Measurements from ENCODE around the gene CORO2A. TPM values are rescaled to one million over a fixed set of nuclear protein-coding genes. Genes with fewer than 3 reads are reported as not detected.

Gene CORO2A
- total RNA-seq, 2 donors from 2014 or later, result 31.2 to 45.3 TPM

DNA sequence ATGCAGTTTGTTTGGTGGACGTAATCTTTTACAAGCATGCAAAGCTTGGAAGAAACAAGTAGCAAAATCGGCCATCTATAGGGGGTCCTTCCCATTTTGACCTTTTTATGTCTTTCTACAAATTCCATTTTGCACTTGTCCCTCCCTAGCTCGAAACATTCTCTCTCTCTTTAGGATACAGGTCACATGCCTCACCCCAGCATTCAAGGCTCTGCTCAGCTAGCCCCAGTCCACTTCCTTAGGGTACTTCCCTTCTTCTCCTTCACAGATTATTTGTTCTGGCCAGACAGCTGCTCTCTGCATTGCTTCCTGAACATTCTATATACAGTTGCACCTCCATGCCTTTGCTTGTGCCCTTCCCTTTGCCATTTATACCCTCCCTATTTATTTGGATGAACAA lies 41.7 kb downstream of the CORO2A start:
- Histone ChIP-seq H3K27ac (peak overlapping the region in 1 of 2 donors; percentile 15), H3K4me3 (no peak overlapping the region), H3K36me3 (no peaks in the 10 kb centered on the region), H3K9me3 (no peaks in the 10 kb centered on the region), H3K27me3 (replicated peaks; ENCODE audit: insufficient read depth) (no peaks in the 10 kb centered on the region), H3K4me1 (replicated peaks) (peaks cover 8% of the 10 kb centered on the region)
- no peak for DNase-seq (ENCODE audit: low spot score)
- no peak for TF ChIP-seq POLR2AphosphoS5 (IDR thresholded peaks at IDR 0.05)
- intact Hi-C loops (cut with DNase I), result no loop called here
- WGBS, result 81% methylated on average over 3 of the region's 3 CpGs

DNA sequence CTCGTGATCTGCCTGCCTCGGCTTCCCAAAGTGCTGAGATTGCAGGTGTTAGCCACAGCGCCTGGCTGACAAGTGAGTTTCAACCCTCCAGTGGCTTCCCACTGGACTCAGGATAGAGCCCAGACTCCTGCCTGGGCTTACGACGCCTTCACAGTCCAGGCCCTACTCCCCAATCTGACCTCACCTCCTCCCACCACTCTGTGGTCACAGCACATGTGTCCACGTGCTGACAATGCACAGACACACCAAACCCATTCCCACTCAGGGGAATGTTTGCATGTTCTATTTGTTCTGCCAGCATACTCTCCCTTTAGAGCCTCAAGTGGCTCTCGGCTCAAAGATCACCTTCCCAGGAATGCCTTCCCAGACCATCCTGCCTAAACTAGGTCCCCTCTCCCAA lies 42.3 kb downstream of the CORO2A start:
- Histone ChIP-seq H3K27ac (peak overlapping the region in 1 of 2 donors; percentile 17), H3K9me3 (no peaks in the 10 kb centered on the region), H3K27me3 (replicated peaks; ENCODE audit: insufficient read depth) (no peaks in the 10 kb centered on the region), H3K4me3 (no peak overlapping the region), H3K4me1 (replicated peaks) (peaks cover 11% of the 10 kb centered on the region), H3K36me3 (no peaks in the 10 kb centered on the region)
- WGBS, result 82% methylated on average over 7 of the region's 7 CpGs
- intact Hi-C loops (cut with DNase I), result no loop called here
- DNase-seq (ENCODE audit: low spot score), result no peak
- TF ChIP-seq POLR2AphosphoS5 (IDR thresholded peaks at IDR 0.05) (no peak), POLR2A (IDR thresholded peaks at IDR 0.05) (no peak), CTCF (IDR thresholded peaks at IDR 0.05) (no peak)

- no peaks in the 10 kb centered on the region for H3K27me3 ChIP-seq (replicated peaks; ENCODE audit: insufficient read depth)
- peaks cover 11% of the 10 kb centered on the region for H3K4me1 ChIP-seq (replicated peaks)
- no peak overlapping the region for H3K4me3 ChIP-seq
- intact Hi-C loops (cut with DNase I), result no loop called here
- WGBS, result 54% methylated on average over 3 of the region's 3 CpGs
- DNase-seq (ENCODE audit: low spot score), result no peak
- no peak overlapping the region for H3K27ac ChIP-seq
- TF ChIP-seq POLR2A (IDR thresholded peaks at IDR 0.05), result no peak
- H3K36me3 ChIP-seq, result no peaks in the 10 kb centered on the region
- H3K9me3 ChIP-seq, result no peaks in the 10 kb centered on the region
Observed at GRCh38 chr9:98149422-98149821, 43.0 kb downstream of the CORO2A start.

DNA sequence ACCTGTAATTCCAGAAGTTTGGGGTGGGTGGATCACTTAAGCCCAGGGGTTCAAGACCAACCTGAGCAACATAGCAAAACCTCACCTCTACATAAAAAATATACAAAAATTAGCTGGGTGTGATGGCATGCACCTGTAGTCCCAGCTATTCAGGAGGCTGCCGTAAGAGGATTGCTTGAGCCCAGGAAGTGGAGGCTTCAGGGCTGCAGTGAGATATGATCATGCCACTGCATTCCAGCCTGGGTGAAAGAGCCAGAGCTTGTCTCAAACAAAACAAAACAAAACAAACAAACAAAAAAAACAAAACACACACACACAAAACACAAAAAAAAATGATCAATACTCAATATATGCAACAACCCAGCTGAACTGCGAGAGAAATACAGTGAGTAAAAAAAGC lies 44.0 kb downstream of the CORO2A start:
- Histone ChIP-seq H3K36me3 (no peaks in the 10 kb centered on the region), H3K27me3 (replicated peaks; ENCODE audit: insufficient read depth) (no peaks in the 10 kb centered on the region), H3K4me1 (replicated peaks) (peaks cover 11% of the 10 kb centered on the region), H3K4me3 (no peak overlapping the region), H3K27ac (no peak overlapping the region), H3K9me3 (no peaks in the 10 kb centered on the region)
- WGBS, result 86% methylated on average over 2 of the region's 2 CpGs
- intact Hi-C loops (cut with DNase I), result no loop called here
- no peak for DNase-seq (ENCODE audit: low spot score)
- TF ChIP-seq POLR2AphosphoS5 (IDR thresholded peaks at IDR 0.05) (no peak), POLR2A (IDR thresholded peaks at IDR 0.05) (no peak)

DNA sequence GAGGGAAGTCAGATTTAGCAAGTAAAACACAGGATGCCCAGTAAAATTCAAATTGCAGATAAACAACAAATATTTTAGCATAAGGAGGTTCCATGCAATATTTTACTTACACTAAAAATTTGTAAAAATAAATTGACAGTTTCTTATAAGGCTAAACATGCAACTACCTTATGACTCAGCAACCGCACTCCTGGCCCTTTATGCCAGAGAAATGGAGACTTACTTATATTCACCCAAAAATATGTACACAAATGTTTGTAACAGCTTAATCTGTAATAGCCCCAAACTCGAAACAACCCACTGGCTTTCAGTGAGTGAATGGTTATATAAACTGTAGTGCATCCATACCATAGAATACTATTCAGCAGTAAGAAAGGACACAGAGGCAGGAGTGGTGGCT lies 44.9 kb downstream of the CORO2A start:
- intact Hi-C loops (cut with DNase I), result no loop called here
- no peak overlapping the region for H3K4me3 ChIP-seq
- no peaks in the 10 kb centered on the region for H3K9me3 ChIP-seq
- H3K36me3 ChIP-seq, result no peaks in the 10 kb centered on the region
- peak overlapping the region; percentile 80 to 86 for H3K27ac ChIP-seq
- H3K27me3 ChIP-seq (replicated peaks; ENCODE audit: insufficient read depth), result no peaks in the 10 kb centered on the region
- WGBS, result 86% methylated on average over 2 of the region's 2 CpGs
- peaks cover 17% of the 10 kb centered on the region for H3K4me1 ChIP-seq (replicated peaks)
- TF ChIP-seq POLR2AphosphoS5 (IDR thresholded peaks at IDR 0.05) (no peak), POLR2A (IDR thresholded peaks at IDR 0.05) (no peak), CTCF (IDR thresholded peaks at IDR 0.05) (no peak)
- DNase-seq (ENCODE audit: low spot score), result no peak

DNA sequence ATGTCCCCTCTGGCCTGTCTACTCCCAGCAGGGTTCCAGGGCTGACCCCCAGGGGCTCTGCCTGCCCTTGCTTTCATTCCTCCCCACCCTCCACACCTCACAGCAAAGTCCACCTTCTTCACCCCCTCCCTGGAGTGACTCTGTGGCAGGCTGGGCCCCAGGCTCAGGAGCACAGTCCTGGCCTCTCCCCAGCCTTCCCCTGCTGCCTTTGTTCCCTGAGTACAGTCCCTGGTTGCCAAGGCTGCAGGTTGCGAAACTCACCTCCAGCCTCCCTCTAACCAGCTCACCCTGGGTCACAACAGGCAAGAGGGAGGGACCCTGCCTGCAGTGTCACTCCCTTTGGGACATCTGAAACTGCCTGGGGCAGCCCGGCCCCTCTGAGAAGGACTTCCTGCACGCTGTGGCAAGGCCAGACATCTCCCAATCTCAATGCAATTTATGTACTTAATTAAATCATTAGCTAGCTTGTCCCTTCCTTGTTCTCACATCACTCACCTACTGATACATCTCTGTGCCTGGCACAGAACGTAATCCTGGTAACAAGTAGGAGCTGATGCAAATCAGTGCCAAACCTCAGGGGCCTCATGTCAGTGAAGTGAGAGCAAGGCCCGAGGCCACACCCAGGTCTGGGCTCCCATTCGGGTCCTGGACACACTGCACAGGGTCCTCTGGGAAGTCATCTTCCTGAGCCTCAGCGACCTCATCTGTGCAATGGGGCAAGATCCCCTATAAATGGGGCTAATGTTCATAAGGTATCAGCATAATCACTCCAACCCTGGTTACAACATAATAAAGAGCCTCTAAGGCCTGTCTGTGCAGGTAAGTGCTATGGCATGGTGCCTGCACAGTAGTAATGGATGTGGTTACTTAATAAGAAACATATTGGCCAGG lies 46.1 kb downstream of the CORO2A start:
- intact Hi-C loops (cut with DNase I), result no loop called here
- H3K27me3 ChIP-seq (replicated peaks; ENCODE audit: insufficient read depth), result no peaks in the 10 kb centered on the region
- H3K36me3 ChIP-seq, result no peaks in the 10 kb centered on the region
- TF ChIP-seq CTCF (IDR thresholded peaks at IDR 0.05) (no peak), POLR2AphosphoS5 (IDR thresholded peaks at IDR 0.05) (peak; percentile 88)
- peak overlapping the region; percentile 80 to 86 for H3K27ac ChIP-seq
- 36% methylated on average over 7 of the region's 7 CpGs for WGBS
- no peaks in the 10 kb centered on the region for H3K9me3 ChIP-seq
- peak; percentile 96 for DNase-seq (ENCODE audit: low spot score)
- H3K4me3 ChIP-seq, result no peak overlapping the region
- peaks cover 20% of the 10 kb centered on the region for H3K4me1 ChIP-seq (replicated peaks)

Data from prostate gland (tissue), 2 donors.